Measurements from ENCODE around the gene POLRMT. TPM values are rescaled to one million over a fixed set of nuclear protein-coding genes. Genes with fewer than 3 reads are reported as not detected.
"Not testable (repeated sequence)": the region's sequence is repeated elsewhere in the genome, so short reads cannot be mapped to it uniquely, and the experiment has no call there.

POLRMT gene
- total RNA-seq, 1 experiment from 2014 or later: 104 TPM

GRCh38 chr19:621819-622218, 11.5 kb downstream of the POLRMT start:
- H3K23ac ChIP-seq (ENCODE audit: insufficient read length, low read depth, low read length): no peak overlapping the region
- no peak overlapping the region for H3K27ac ChIP-seq (ENCODE audit: insufficient read length, low read depth, low read length)
- H3K27me3 ChIP-seq (ENCODE audit: insufficient read depth, low read length): no peaks in the 10 kb centered on the region
- Mint-ChIP-seq H3K4me1 (no peaks in the 10 kb centered on the region), H3K27me3 (ENCODE audit: low read depth) (no peaks in the 10 kb centered on the region), H3K9me3 (no peaks in the 10 kb centered on the region), H3K4me3 (no peak overlapping the region), H3K36me3 (ENCODE audit: insufficient read depth in 1 of 3, low read depth in 3 of 3) (peaks cover 26 to 56% (median 43%) of the 10 kb centered on the region in 3 experiments; a peak in 6 of 7 replicates), H3K27ac (no peak overlapping the region)
- no peaks in the 10 kb centered on the region for H4K20me1 ChIP-seq (ENCODE audit: control insufficient read depth, insufficient read depth, insufficient read length)
- WGBS (ENCODE audit: extremely low coverage, insufficient read length, low lambda C conversion rate): no CpG with 5 or more reads among the region's 24 CpGs
- H3K79me2 ChIP-seq (ENCODE audit: insufficient read depth, low read length): no peaks in the 10 kb centered on the region
- H4K8ac ChIP-seq (replicated peaks; ENCODE audit: insufficient read length, low read depth, low read length): no peak overlapping the region
- no peak overlapping the region for H2AK5ac ChIP-seq (ENCODE audit: insufficient read length, low read length)
- no peak for TF ChIP-seq CTCF (conservative IDR thresholded peaks at IDR 0.05)
- H3K23me2 ChIP-seq (ENCODE audit: insufficient read length, low read depth, low read length, poor library complexity, severe bottlenecking): no peaks in the 10 kb centered on the region
- H3K9ac ChIP-seq (ENCODE audit: extremely low read depth, insufficient read length, low read length): no peak overlapping the region
- H3K79me1 ChIP-seq (ENCODE audit: insufficient read depth, low read depth, low read length, poor library complexity, severe bottlenecking): no peaks in the 10 kb centered on the region
- H2BK12ac ChIP-seq (ENCODE audit: insufficient read length, low read depth, low read length): no peak overlapping the region
- no peak overlapping the region for H3K14ac ChIP-seq (ENCODE audit: insufficient read depth, low read length)
- no peak overlapping the region for H4K91ac ChIP-seq (ENCODE audit: insufficient read length, low read depth, low read length)
- no peak overlapping the region for H2BK5ac ChIP-seq (ENCODE audit: insufficient read length, low read length)
- no peak overlapping the region for H4K5ac ChIP-seq (ENCODE audit: insufficient read length, low read depth, low read length)
- H3T11ph ChIP-seq (ENCODE audit: low read length): no peak overlapping the region
- DNase-seq: no peak
- H2BK120ac ChIP-seq (ENCODE audit: low read depth, low read length, poor library complexity, severe bottlenecking): no peak overlapping the region
- no peak overlapping the region for H3K4ac ChIP-seq (ENCODE audit: low read depth, low read length)
- no peak overlapping the region for H2BK15ac ChIP-seq (ENCODE audit: low read depth, low read length)
- H3K18ac ChIP-seq (ENCODE audit: insufficient read length, low read depth, low read length): no peak overlapping the region
- H3K4me2 ChIP-seq (ENCODE audit: insufficient read depth, insufficient read length, low read length): no peak overlapping the region
- H3K4me1 ChIP-seq (ENCODE audit: insufficient read depth, low read length): no peaks in the 10 kb centered on the region
- H3K9me3 ChIP-seq (ENCODE audit: control insufficient read depth, low read depth, low read length): no peaks in the 10 kb centered on the region
- no peak overlapping the region for H2AFZ ChIP-seq (ENCODE audit: low read length)
- H3K56ac ChIP-seq (ENCODE audit: insufficient read length, low read depth, low read length): no peak overlapping the region
- no peak overlapping the region for H2BK20ac ChIP-seq (ENCODE audit: low read depth, low read length, poor library complexity, severe bottlenecking)

- not testable (repeated sequence) for H3T11ph ChIP-seq (ENCODE audit: low read length); H3K4me1 ChIP-seq (ENCODE audit: insufficient read depth, low read length); H3K9me3 ChIP-seq (ENCODE audit: control insufficient read depth, low read depth, low read length); H3K4me2 ChIP-seq (ENCODE audit: insufficient read depth, insufficient read length, low read length); H4K20me1 ChIP-seq (ENCODE audit: control insufficient read depth, insufficient read depth, insufficient read length); H3K56ac ChIP-seq (ENCODE audit: insufficient read length, low read depth, low read length); DNase-seq; H3K4me3 Mint-ChIP-seq; H3K4me1 Mint-ChIP-seq; H2BK120ac ChIP-seq (ENCODE audit: low read depth, low read length, poor library complexity, severe bottlenecking); H3K23me2 ChIP-seq (ENCODE audit: insufficient read length, low read depth, low read length, poor library complexity, severe bottlenecking); H4K5ac ChIP-seq (ENCODE audit: insufficient read length, low read depth, low read length); H3K79me2 ChIP-seq (ENCODE audit: insufficient read depth, low read length); H4K8ac ChIP-seq (replicated peaks; ENCODE audit: insufficient read length, low read depth, low read length); H3K4ac ChIP-seq (ENCODE audit: low read depth, low read length); H2AK5ac ChIP-seq (ENCODE audit: insufficient read length, low read length); H2BK12ac ChIP-seq (ENCODE audit: insufficient read length, low read depth, low read length); H3K9ac ChIP-seq (ENCODE audit: extremely low read depth, insufficient read length, low read length); H2BK5ac ChIP-seq (ENCODE audit: insufficient read length, low read length); H3K27ac Mint-ChIP-seq; H2BK20ac ChIP-seq (ENCODE audit: low read depth, low read length, poor library complexity, severe bottlenecking); H3K27me3 ChIP-seq (ENCODE audit: insufficient read depth, low read length); H2AFZ ChIP-seq (ENCODE audit: low read length); H3K14ac ChIP-seq (ENCODE audit: insufficient read depth, low read length); H3K23ac ChIP-seq (ENCODE audit: insufficient read length, low read depth, low read length); H3K79me1 ChIP-seq (ENCODE audit: insufficient read depth, low read depth, low read length, poor library complexity, severe bottlenecking); H2BK15ac ChIP-seq (ENCODE audit: low read depth, low read length); H3K27me3 Mint-ChIP-seq (ENCODE audit: low read depth); H3K9me3 Mint-ChIP-seq; H3K27ac ChIP-seq (ENCODE audit: insufficient read length, low read depth, low read length); H3K18ac ChIP-seq (ENCODE audit: insufficient read length, low read depth, low read length); H4K91ac ChIP-seq (ENCODE audit: insufficient read length, low read depth, low read length)
- peaks cover 26 to 55% (median 42%) of the 10 kb centered on the region in 3 experiments; a peak in 6 of 7 replicates for H3K36me3 Mint-ChIP-seq (ENCODE audit: insufficient read depth in 1 of 3, low read depth in 3 of 3)
- WGBS (ENCODE audit: extremely low coverage, insufficient read length, low lambda C conversion rate): no CpG with 5 or more reads among the region's 48 CpGs
Observed at GRCh38 chr19:621191-621590, 12.1 kb downstream of the POLRMT start.
